22Rv1 (cell line): ENCODE data around the gene LRRC73.
A peak's percentile ranks its signal among the peaks of the same experiment; 100 is the strongest.

Experiments
- H3K27ac ChIP-seq: fragments of 450-650 bp; 2 replicates; pipeline ENCODE4 v1.5.1; 2017
- CTCF ChIP-seq: fragments of 450-650 bp; IDR thresholded peaks from 2 replicates; pipeline ENCODE4 v1.5.1; 2017; ENCODE audit warnings: mild to moderate bottlenecking
- ZFX ChIP-seq: fragments of 450-650 bp; IDR thresholded peaks from 2 replicates; pipeline ENCODE4 v1.6.1; 2017; ENCODE audit warnings: antibody characterized with exemption, borderline replicate concordance

LRRC73 gene

DNA sequence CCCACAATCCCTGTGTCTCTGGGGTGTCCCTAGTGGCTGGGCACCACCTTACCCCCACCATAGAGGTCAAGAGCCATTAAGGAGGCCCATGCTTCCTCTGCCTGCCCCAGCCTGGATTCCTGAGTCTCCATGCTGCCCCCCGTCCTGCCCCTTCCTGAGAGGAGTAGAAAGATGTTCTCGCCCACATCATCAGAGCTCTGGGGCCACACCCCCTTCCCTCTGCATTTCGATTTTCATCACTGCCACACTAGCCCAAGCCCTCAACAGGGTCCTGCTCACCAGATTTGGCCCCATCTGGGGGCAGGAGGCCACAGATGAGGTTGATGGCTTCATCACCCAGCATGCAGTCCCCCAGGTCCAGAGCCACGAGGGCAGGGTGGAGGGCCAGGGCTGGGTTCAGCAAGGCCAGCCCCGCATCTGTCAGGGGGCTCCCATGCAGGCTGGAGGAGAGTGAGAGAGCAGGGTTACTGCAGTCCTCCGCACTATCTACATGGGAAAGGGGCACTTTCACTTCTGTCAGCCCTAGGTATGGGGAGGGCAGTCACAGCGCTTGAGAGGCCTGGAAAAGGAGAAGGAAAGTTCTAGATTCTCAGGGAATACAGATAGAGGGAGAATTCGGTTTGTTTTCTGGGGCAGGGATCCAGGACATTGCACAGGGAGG, 1.5 kb downstream of the LRRC73 start:
- no peak for TF ChIP-seq CTCF
- TF ChIP-seq ZFX, result no peak
- H3K27ac ChIP-seq, result no peak overlapping the region

- peak overlapping the region; percentile 34 for H3K27ac ChIP-seq
- TF ChIP-seq CTCF (peak; percentile 96), ZFX (no peak)
These were observed 3.3 kb downstream of the LRRC73 start for GRCh38 chr6:43506667-43507471.

GRCh38 chr6:43506171-43506570, 4.0 kb downstream of the LRRC73 start:
- TF ChIP-seq ZFX, result no peak
- no peak for TF ChIP-seq CTCF

DNA sequence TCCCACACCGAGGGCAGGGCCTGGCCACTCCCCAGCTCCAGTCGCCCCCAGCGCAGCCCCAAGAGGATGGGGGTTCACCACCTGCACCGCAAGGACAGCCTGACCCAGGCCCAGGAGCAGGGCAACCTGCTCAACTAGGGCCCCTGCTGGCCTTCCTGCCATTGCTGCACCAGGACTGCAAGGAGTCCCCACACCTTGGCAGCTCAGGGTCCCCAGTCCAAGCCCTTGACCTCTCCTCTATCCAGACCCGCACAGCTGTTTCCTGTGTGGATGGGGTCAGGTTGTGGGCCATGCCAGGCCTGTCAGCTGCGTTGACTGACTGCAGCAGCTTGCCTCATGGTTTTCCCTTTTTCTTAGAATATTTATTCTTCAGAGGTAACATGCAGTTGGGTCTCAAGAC, 4.4 kb downstream of the LRRC73 start:
- H3K27ac ChIP-seq, result peak overlapping the region; percentile 34; the same call in 1 of the 2 replicates
- TF ChIP-seq ZFX, result no peak
- TF ChIP-seq CTCF, result no peak

More at GRCh38 chr6:43506171-43506570, 4.0 kb downstream of the LRRC73 start:
- peak overlapping the region; percentile 34 for H3K27ac ChIP-seq

GRCh38 chr6:43504756-43505593, 5.2 kb downstream of the LRRC73 start:
- H3K27ac ChIP-seq, result no peak overlapping the region
- no peak for TF ChIP-seq ZFX
- TF ChIP-seq CTCF, result no peak

GRCh38 chr6:43503443-43503842, 6.7 kb downstream of the LRRC73 start:
- no peak overlapping the region for H3K27ac ChIP-seq
- TF ChIP-seq CTCF (no peak), ZFX (no peak)
